ENCODE results near the gene CBX1.

DNA sequence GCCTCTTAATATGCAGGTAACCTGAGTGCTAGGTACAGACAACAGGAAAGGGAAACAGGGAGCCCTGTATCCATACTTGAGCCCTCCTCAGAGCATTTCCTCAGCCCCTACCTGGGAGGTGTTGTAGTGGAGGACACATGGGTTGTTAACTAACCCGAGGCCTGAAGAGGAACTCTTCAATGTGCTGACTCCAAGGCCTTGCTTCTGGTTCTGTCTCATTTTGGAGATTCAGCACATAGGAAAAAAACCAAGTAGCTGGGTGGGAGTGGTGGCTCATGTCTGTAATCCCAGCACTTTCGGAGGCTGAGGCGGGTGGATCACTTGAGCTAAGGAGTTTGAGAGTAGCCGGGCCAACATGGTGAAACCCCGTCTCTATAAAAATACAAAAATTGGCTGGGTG, 31.1 kb upstream of the CBX1 start:
- TF ChIP-seq EZH2 (IDR thresholded peaks at IDR 0.05; ENCODE audit: low read depth, unreplicated experiment), result no peak
- no peak for TF ChIP-seq CTCF (conservative IDR thresholded peaks at IDR 0.05; ENCODE audit: low read depth in 2 of 2)
- no peak for TF ChIP-seq STAT1 (IDR thresholded peaks at IDR 0.05; ENCODE audit: unreplicated experiment)
- TF ChIP-seq, protein P1, sequence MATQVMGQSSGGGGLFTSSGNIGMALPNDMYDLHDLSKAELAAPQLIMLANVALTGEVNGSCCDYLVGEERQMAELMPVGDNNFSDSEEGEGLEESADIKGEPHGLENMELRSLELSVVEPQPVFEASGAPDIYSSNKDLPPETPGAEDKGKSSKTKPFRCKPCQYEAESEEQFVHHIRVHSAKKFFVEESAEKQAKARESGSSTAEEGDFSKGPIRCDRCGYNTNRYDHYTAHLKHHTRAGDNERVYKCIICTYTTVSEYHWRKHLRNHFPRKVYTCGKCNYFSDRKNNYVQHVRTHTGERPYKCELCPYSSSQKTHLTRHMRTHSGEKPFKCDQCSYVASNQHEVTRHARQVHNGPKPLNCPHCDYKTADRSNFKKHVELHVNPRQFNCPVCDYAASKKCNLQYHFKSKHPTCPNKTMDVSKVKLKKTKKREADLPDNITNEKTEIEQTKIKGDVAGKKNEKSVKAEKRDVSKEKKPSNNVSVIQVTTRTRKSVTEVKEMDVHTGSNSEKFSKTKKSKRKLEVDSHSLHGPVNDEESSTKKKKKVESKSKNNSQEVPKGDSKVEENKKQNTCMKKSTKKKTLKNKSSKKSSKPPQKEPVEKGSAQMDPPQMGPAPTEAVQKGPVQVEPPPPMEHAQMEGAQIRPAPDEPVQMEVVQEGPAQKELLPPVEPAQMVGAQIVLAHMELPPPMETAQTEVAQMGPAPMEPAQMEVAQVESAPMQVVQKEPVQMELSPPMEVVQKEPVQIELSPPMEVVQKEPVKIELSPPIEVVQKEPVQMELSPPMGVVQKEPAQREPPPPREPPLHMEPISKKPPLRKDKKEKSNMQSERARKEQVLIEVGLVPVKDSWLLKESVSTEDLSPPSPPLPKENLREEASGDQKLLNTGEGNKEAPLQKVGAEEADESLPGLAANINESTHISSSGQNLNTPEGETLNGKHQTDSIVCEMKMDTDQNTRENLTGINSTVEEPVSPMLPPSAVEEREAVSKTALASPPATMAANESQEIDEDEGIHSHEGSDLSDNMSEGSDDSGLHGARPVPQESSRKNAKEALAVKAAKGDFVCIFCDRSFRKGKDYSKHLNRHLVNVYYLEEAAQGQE (IDR thresholded peaks at IDR 0.05; ENCODE audit: unreplicated experiment), result no peak
- no peak for TF ChIP-seq JUNB (IDR thresholded peaks at IDR 0.05; ENCODE audit: unreplicated experiment)
- no peak for TF ChIP-seq NANOG (IDR thresholded peaks at IDR 0.05; ENCODE audit: borderline replicate concordance)
- TF ChIP-seq POLR2AphosphoS5 (IDR thresholded peaks at IDR 0.05; ENCODE audit: low read depth), result no peak
- TF ChIP-seq EZH2phosphoT487 (IDR thresholded peaks at IDR 0.05; ENCODE audit: unreplicated experiment), result no peak
- no peak for TF ChIP-seq CREB1 (CRISPR knock-in tag; IDR thresholded peaks at IDR 0.05; ENCODE audit: low read depth)
- TF ChIP-seq, protein P2, sequence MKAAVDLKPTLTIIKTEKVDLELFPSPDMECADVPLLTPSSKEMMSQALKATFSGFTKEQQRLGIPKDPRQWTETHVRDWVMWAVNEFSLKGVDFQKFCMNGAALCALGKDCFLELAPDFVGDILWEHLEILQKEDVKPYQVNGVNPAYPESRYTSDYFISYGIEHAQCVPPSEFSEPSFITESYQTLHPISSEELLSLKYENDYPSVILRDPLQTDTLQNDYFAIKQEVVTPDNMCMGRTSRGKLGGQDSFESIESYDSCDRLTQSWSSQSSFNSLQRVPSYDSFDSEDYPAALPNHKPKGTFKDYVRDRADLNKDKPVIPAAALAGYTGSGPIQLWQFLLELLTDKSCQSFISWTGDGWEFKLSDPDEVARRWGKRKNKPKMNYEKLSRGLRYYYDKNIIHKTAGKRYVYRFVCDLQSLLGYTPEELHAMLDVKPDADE (IDR thresholded peaks at IDR 0.05), result no peak
- no peak for TF ChIP-seq ZNF331 (CRISPR knock-in tag; IDR thresholded peaks at IDR 0.05; ENCODE audit: low read depth)
- TF ChIP-seq ZNF114 (CRISPR knock-in tag; IDR thresholded peaks at IDR 0.05), result no peak

Measured in GM23338 (cell line).